Globus pallidus (tissue), 1 donor: Measurements from ENCODE around the gene CTNNA3.

Experiments used
- DNase-seq: peaks from one replicate; pipeline ENCODE4 v3.0.0-alpha.2; 2015; ENCODE audit warnings: low spot score

Gene CTNNA3

DNA sequence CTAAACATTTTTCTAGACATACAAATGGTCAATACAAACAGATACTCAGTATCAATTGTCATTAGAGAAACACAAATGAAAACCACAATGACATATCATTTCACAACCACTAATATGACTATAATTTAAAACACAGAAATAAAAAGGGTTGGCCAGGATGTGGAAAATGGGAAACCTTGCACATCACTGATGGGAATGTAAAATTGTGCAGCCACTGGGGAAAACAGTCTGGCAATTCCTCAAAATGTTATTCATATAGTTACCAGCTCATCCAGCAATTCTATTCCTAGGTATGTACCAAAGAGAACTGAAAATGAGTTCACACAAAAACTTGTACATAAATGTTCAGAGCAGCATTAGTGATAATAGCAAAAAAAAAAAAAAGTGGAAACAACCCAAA lies 876.3 kb downstream of the CTNNA3 start:
- no peak for DNase-seq

DNA sequence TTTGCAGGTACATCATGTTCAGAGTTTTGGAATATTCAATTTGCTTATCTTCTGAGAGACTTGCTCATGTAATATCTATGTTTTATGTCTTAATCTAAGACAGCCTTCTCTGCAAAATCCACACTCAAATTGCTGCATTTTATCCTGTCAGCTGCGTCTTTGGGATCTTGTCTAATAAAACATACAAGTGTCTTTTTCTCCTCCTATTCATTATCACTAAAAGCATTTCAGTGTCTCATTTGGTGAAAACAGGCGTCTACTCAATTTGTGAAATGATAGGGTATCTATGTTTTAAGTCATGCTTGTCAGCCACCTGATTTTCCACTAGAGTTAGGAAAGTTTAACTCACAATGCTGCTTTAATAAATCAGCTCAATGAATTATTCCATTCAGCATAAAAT lies 882.9 kb downstream of the CTNNA3 start:
- DNase-seq, result no peak

DNA sequence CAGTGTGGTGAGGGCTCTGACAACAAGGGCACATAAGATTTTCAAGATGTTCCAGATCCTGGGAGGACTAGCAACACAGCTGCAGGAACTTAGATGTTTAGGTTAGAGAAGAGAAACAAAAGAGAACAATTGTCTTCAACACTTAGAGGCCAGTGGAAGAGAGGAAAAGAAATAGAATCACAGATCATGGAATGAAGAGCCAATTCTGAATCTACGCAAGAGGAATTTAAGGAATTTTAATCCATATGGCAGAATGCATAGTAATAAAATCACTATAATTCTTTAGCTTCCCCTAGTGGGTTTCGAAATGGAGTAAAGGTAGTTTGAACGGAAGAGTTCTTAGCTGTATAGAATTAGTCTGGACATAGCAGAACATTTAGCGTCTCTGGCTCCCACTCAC lies 884.8 kb downstream of the CTNNA3 start:
- no peak for DNase-seq

DNA sequence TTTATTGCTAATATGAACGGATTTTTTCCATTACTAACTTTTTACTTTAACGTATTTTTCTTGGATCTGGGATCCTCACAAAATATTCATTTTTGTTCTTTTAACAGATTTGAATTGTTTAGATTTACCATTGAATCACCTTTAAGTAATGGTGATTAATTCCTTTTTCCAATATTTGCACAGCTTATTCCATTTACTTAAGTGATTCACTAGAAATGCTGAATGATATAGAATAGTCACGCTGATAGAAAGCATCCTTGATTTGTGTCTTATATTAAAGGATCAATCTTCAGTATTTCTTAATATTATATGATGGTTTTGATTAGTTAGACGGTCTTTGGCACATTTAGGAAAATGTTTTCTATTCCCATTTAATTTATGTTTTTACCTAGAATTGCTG lies 886.6 kb downstream of the CTNNA3 start:
- no peak for DNase-seq

DNA sequence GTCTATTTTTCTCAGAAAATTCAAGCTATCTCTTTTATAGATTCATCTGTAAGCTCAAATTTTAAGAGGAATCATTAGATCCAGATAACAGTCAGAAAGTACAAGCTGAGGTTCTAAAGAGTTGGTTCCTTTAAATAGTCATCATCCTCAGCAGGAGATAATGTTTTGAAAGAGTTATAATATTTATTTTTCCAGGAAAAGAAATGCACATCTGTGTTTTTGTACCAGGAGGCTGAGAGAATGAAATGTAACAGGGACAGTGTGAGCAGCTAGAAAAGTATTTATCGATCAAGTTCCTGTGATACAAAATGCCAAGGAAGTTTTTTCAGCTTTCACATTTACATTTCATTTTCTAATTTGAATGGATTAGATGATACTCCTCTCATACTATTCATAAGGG lies 890.4 kb downstream of the CTNNA3 start:
- no peak for DNase-seq

DNA sequence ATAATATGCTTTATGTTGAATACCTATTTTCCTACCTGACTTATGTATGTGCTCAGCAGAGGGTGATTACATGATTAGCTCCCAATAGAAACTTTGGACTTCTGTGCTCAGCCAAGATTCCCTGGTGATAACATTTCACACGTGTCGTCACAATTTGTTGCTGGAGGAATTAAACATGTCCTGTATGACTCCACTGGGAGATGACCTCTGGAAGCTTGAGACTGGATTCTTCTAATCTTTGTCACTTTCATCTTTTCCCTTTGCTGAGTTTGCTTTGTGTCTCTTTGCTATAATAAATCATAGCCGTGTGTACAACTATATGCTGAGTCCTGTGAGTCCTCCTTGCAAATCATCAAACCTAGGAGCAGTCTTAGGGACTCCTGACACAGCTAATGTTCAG lies 891.0 kb downstream of the CTNNA3 start:
- no peak for DNase-seq

DNA sequence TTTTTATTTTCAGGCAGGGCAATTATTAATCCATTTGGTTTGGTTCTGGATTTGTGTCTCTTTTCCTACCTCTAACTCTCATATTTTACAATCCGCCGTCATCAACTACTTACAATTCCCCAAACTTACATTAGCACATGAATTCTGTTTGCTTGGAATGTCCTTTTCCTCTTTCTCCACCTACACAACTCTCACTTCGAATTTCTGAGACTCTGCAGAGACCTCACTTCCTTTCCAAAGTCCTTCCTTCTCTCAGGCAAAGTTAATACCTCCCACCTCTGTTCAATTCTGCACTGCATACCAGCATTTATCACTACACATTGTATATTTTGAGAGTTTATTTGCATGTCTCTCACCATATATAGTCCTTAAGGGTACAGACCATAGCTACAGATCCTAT lies 892.8 kb downstream of the CTNNA3 start:
- DNase-seq, result no peak

DNA sequence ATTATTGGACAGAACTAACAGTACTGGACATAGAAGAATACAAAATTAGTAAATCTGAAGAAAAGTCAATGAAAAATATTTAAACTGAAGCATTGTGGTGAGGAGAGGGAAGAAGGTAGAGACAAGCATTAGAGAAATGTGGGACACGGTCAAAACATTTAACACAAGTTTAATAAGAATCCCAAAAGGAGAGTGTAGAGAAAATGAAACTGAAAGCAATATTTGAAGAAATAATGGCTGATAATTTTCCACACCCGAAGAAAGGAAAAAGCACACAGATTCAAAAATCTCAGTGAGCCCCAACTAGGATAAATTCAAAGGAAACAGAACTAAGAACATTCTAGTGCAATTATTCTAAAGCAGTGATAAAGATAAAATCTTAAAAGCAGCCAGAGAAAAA lies 896.5 kb downstream of the CTNNA3 start:
- DNase-seq, result no peak

DNA sequence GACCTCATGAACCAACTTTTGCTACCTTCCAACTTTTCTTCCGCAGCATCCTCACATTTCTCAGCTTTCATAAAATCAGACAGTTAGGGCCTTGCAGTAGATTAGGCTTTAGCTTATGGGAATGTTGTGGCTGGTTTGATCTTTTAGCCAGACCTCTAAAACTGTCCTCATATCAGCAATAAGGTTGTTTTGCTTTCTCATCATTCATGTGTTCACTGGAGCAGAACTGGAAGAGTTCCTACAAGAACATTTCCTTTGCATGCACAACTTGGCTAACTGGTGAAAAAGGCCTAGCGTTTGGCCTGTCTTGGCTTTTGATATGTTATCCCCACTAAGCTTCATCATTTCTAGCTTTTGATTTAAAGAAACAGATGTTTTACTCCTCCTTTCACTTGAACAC lies 900.1 kb downstream of the CTNNA3 start:
- DNase-seq, result no peak

DNA sequence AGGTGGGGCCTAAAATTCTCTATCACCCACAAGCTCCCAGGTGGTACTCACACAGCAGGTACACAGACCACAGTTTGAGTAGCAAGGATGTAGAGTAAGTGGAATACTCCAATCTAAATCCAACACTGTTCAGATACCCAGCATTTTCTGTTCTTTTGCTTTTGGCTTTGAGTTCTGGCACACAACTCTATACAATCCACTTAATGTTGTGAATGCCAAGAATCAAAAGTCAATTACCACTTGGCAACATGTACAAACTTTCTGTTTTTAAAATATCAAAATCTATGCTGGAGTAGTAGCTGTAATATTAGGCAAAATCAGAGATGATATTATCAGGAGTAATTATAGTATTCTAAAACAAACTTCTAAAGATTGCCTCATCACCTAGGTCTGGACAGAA lies 903.6 kb downstream of the CTNNA3 start:
- DNase-seq, result no peak

DNA sequence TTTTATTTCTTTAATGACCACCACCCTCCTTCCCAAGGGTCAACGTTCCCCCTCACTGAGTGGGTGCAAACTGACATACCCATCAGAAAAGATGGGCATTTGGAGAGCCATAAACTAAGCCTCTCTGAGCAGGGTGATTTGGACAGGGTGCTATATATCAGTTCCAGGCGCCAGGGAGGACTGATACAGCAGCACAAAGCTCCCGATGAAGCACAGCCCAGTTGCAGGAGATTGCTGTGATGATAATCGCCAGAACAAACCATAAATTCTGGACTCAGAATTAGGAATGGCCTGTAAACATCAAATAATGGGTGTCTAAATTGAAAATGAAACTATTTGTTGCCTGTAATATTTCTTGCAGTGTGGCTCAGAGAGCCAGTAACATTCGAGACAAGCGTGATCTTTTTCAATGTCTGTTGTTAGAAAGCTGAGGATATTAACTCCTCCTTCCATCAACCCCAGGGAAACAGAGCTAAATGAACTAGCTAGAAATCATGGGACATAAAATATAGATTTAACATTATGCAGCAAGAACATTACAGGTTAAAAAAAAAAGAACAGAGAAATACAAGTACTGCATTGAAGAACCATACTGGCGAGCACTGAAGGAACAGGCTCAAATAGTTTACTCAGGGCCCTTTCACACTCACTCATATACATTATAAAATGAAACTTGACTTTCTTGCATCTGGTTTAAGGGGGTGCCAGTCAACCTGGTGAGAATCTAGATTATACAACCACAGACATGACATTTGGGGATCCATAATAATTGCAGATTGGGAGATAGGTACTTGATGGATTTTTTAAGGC lies 907.6 kb downstream of the CTNNA3 start:
- DNase-seq, result no peak

DNA sequence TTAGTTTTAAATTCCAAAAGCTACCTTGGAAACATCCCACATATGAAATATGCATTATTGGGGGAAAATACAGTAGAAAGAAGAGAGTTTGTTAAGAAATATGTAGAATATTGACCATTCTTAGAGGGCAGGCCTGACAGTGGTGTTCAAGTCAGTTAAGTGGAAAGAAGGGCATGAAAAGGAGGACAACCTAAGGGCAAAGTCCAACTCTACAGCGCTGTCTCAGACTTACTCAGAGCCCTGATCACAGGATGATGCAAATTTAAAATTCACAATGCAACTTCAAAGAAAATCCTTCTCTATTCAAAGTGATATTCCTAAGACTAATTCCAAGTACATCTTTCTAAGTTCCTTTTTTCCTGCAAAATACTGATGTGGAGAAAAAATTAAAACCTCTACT lies 909.3 kb downstream of the CTNNA3 start:
- no peak for DNase-seq

DNA sequence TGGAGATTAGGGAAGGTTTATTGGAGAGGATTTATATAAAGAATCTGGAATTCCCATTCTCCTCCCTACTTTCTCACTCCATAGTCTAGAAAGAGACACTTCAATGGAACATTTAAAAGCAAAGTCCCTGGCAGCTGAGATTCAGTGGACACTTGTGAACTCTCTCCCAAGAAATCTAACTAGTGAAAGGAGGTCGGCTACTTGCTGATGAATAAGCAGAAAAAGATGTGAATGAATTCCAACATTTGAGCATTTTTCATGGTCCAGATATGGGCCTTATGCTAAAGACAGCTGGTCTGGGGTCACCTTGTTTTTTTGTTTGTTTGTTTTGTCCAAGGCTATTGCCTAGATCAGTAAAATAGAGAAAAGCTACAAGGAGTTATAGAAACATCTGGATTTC lies 911.2 kb downstream of the CTNNA3 start:
- DNase-seq, result no peak

DNA sequence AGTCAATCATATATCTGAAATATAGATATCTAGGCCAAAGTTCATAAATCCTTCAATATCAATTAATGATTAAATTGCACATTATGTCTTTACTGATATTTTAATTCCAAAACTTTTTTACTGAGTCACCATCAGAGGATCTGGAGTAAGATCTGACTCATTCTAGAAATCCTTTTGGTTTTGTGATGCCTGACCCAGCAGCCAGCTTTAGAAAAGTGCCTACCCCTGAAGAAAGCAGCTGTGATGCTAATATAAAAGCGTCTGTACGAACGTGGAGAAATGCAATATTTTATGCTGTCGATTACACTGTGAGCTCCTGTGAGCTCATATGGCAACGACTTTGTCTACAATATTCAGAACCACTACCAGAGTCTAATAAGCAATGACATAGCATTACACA lies 912.7 kb downstream of the CTNNA3 start:
- no peak for DNase-seq

DNA sequence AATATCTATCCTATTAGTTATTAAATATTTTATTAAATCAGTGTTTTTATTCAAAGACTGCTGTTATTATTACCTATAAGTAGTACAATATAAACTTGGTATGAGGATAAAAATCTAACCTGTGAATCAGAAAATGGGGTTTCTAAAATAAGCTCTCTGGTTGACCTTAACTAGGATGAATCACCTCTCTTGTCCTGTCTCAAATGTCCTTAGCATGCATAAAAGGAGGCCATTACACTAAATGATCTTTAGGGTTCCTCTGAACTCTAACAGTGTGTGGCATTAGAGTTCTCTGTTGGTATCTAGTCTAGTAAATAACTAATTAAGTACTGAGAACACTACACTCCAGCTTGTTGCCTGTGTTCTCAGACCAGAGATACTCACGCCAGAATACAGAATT lies 913.2 kb downstream of the CTNNA3 start:
- DNase-seq, result no peak

DNA sequence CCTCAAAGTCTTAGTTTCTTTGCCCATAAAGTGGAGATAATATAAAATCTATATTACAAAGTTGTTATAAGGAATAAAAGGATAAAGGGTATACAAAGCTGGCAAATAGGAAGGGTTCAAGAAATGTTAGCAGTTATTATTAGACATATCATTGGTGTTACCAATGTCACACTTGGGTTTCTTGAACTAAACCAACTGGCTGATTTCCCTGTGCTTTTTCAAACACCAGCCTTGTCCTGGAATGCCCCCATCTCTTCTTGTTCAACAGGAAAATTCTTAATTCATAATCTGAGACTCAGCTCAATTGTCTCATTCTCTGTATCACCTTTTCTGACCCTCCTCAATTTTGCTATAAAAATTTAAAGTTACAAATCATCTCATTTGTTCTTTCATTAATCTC lies 913.9 kb downstream of the CTNNA3 start:
- DNase-seq, result no peak

DNA sequence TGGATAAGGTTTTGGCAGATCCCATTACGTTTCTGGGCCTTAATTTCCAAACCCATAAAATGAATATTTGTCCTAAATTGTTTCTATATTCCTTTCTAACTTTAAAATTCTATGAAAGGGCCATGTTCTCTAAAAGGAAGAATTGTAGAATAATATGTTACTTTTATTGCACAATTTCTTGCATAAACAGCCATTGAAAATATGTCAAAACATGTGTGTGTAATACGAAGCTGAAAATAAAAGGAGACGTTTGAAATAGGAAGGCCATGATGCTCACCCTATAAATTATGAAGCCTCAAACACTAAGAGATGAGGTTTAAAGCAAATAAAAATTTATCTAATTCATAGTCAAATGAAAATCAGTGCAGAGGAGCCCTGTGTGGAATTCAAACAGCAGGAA lies 915.2 kb downstream of the CTNNA3 start:
- DNase-seq, result no peak

DNA sequence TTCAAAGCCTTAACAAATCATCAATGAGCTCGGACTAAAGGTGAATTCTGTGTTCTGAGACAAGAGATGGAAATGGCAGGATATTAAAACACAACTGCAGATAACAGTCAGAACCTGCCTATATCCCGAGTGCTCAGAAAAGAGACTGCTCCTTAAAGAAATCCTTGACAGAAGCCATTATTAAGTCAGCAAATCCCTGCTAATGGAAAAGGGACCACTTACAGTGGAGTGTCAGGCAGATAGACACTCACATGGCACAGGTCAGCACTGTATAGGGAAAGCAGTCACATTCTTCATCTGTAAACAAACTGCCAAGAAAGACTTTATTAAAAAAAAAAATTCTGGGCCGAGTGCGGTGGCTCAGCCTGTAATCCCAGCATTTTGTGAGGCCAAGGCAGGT lies 917.6 kb downstream of the CTNNA3 start:
- no peak for DNase-seq

DNA sequence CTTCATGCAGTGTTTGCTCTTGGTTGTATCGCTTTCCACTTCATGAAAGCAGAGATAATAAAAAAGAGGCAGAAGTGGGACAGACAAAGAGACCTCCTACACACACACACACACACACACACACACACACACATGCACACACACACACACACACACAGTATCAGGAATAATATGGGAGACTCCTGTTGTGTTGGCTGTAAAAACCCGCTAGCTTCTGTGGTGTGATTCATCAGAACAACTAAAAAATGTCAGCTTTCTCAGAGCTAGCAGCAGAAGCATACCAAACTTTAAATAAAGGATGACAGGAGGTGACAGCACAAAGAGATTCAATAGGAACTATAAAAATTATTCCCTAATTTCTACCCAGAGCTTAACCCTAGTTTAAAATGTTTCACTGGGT lies 918.3 kb downstream of the CTNNA3 start:
- no peak for DNase-seq

DNA sequence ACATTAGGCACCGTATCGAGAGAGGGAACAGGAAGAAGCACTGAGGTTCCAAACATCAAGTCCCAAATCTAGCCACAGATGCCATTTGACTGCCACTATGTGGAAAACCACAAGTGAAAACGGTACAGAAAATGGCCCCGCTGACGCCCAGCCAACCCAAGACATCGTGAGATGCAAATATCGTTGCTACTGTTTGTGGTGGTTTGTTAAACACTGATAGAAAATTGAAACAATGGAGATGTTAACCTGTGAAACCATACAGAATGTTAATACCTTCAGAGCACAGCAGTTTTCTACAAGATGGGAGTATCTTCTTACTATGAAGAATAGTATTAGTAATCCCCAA lies 922.5 kb downstream of the CTNNA3 start:
- DNase-seq, result no peak

DNA sequence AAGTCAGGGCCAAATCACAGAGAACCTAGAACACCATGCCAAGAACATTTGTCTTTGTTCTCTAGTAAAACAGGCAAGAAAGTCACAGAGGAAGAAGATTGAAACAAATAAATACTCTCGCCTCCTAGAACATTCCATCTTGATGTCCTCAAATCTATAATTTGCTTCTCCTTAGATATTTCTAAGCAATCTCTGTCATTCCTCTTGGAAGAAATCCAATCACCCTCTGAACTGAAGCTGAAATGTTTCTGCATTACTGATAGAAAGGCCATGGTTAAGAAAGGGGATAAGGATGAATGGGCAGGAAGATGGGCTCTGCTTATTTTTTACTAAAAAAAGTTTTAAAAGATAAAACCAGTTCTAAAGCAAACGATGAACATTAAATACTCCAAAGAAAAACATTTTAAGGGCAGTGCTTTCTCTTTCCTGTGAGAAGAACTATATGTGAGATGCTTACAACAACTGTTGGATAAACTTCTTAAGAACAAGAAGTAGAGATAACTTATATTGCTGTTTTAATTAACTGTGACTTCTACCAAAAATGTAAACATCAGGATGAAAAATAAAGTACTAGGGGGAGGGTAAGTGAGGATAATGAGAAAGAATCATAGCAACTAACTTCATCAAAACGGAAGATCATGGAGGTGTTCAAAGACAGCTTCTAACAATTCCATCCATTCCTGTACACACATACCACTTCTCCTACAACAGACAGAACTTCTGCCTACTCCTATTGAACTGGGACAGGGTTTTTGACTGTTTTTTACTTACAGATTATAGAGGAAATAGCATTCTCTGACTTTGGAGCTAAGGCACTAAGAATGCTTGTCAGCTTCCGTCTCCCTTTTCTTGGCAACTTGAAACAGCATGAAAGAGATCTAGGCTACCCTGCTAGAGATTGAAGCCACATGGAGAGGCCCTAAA lies 923.2 kb downstream of the CTNNA3 start:
- no peak for DNase-seq

DNA sequence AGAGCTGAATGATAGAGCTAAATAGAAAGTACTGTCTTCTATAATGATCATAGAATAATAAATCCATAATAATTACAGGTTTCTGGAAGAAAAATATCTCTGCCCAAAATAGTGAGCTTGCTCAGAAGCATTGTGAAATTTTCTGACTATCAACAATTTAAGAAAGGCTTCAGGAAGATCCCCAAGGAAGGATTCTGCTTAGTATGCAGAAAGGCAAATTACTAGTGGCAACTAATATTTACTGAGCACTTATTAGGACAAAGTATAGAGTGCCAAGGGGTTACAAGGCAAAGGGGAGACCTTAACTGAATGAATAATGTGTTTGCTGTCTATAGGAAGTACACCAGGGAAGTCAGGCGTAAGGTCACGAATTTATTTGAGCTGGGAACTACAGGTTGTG lies 928.3 kb downstream of the CTNNA3 start:
- DNase-seq, result no peak

DNA sequence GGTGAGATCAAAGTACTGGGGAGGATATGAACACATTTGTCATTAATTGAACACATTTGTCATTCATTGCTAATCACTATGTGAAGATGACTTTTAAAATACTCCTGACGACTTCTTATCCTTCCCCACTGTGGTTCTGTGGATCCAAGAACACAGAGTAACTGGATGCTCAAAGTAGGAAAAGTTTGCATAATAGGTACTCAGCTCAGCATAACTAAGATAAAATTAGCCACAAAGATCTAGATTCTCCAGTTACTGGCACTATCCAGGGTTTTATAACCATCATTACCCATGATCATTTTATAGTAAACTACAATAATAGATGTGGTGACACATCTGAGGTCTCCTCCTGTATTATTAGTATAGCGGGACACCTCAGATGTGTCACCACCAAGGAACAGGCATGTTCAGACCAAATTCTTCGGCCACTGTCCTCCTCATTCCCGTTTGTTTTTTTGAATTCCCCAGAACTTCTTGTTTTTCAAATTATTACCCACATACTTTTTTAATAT lies 933.7 kb downstream of the CTNNA3 start:
- DNase-seq, result no peak
